DOHH2 (cell line): ENCODE data around the gene PLPPR1.

Experiments used
- H3F3A ChIP-seq: fragments of 200-600 bp; sonication (generic), shearing (Covaris generic); 2 replicates; pipeline ENCODE4 v1.6.0; 2016; ENCODE audit warnings: antibody characterized with exemption, mild to moderate bottlenecking; ENCODE audit not compliant: control insufficient read depth, insufficient read depth
- H3K27ac ChIP-seq: fragments of 200-600 bp; sonication (generic); 2 replicates; pipeline ENCODE4 v1.5.1; 2014; ENCODE audit warnings: low read depth, mild to moderate bottlenecking, low read length, moderate library complexity
- H3K27me3 ChIP-seq: fragments of 200-600 bp; sonication (generic); 2 replicates; pipeline ENCODE4 v1.6.1; 2014; ENCODE audit warnings: mild to moderate bottlenecking, low read length, mixed read lengths; ENCODE audit not compliant: control insufficient read depth
- H3K36me3 ChIP-seq: fragments of 200-600 bp; sonication (generic); 2 replicates; pipeline ENCODE4 v1.6.1; 2014; ENCODE audit warnings: mild to moderate bottlenecking, low read length, moderate library complexity, mixed read lengths; ENCODE audit not compliant: control insufficient read depth
- H3K4me1 ChIP-seq: fragments of 200-600 bp; sonication (generic); 2 replicates; pipeline ENCODE4 v1.6.1; 2014; ENCODE audit warnings: mild to moderate bottlenecking, low read length, mixed read lengths; ENCODE audit not compliant: control insufficient read depth
- H3K4me2 ChIP-seq: fragments of 200-600 bp; sonication (generic); 2 replicates; pipeline ENCODE4 v1.6.0; 2014; ENCODE audit warnings: mild to moderate bottlenecking, low read length, moderate library complexity
- H3K4me3 ChIP-seq: fragments of 200-600 bp; sonication (generic); 2 replicates; pipeline ENCODE4 v1.5.1; 2014; ENCODE audit warnings: mild to moderate bottlenecking, low read length, mixed read lengths
- H3K79me2 ChIP-seq: fragments of 200-600 bp; sonication (generic); 2 replicates; pipeline ENCODE4 v1.6.1; 2014; ENCODE audit warnings: mild to moderate bottlenecking, low read length, mixed read lengths; ENCODE audit not compliant: control insufficient read depth
- H3K9me2 ChIP-seq: fragments of 200-600 bp; sonication (generic); replicated peaks from 2 replicates; pipeline ENCODE4 v1.6.1; 2014; ENCODE audit warnings: mild to moderate bottlenecking, low read length, mixed read lengths; ENCODE audit not compliant: control insufficient read depth
- H3K9me3 ChIP-seq: fragments of 200-600 bp; sonication (generic); 2 replicates; pipeline ENCODE4 v1.6.1; 2014; ENCODE audit warnings: antibody characterized with exemption, low read length, mixed read lengths; ENCODE audit not compliant: control insufficient read depth, insufficient read depth
- H4K20me1 ChIP-seq: fragments of 200-600 bp; sonication (generic); 2 replicates; pipeline ENCODE4 v1.6.0; 2014; ENCODE audit warnings: low read depth, mild to moderate bottlenecking, antibody characterized with exemption, low read length, moderate library complexity; ENCODE audit not compliant: control insufficient read depth, insufficient read depth
- CTCF ChIP-seq: fragments of 200-600 bp; sonication (generic); IDR thresholded peaks from one replicate; pipeline ENCODE4 v1.5.1; 2014; ENCODE audit warnings: antibody characterized with exemption, mild to moderate bottlenecking, low read depth, low read length; ENCODE audit not compliant: poor library complexity, severe bottlenecking
- EZH2phosphoT487 ChIP-seq: fragments of 200-600 bp; sonication (generic); IDR thresholded peaks from 2 replicates; pipeline ENCODE4 v1.6.1; 2017; ENCODE audit warnings: borderline replicate concordance, mild to moderate bottlenecking, antibody characterized with exemption, low read length, moderate library complexity, mixed read lengths

Gene PLPPR1

GRCh38 chr9:101264727-101265126 is 236.2 kb downstream of the PLPPR1 start:
- Histone ChIP-seq H3K27me3 (no peaks in the 10 kb centered on the region; the same call in 1 of the 2 replicates), H3K9me3 (no peaks in the 10 kb centered on the region), H3K4me3 (no peak overlapping the region), H3F3A (no peaks in the 10 kb centered on the region), H4K20me1 (no peaks in the 10 kb centered on the region), H3K79me2 (no peaks in the 10 kb centered on the region), H3K36me3 (no peaks in the 10 kb centered on the region), H3K4me2 (no peak overlapping the region), H3K27ac (no peak overlapping the region), H3K4me1 (peaks cover 5% of the 10 kb centered on the region; the same call in 1 of the 2 replicates), H3K9me2 (no peaks in the 10 kb centered on the region)
- TF ChIP-seq EZH2phosphoT487, result no peak
- no peak for TF ChIP-seq CTCF

DNA sequence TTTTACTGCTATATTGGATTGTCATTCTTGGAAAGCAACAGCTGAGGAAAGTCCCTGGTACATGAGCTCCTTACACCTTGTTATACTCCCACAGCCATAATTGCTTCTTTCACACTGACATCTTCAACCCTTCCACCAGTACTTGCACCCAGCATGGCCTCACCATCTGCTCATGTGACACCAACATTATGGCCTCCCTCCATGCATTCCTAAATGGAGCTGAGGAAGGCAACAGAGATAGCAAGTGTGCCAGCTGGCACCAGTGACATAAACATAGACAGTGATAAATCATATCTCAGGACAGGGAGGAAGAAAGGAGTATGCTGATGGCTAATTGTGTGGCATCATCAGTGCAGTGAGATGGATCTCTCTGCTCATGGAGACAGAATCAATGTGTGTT is 236.7 kb downstream of the PLPPR1 start:
- H3K4me3 ChIP-seq, result no peak overlapping the region
- H3K79me2 ChIP-seq, result no peaks in the 10 kb centered on the region
- H3K27ac ChIP-seq, result no peak overlapping the region
- H3K9me2 ChIP-seq, result no peaks in the 10 kb centered on the region
- H3F3A ChIP-seq, result no peaks in the 10 kb centered on the region
- peaks cover 5% of the 10 kb centered on the region; the same call in 1 of the 2 replicates for H3K4me1 ChIP-seq
- H3K27me3 ChIP-seq, result no peaks in the 10 kb centered on the region; the same call in 1 of the 2 replicates
- H3K4me2 ChIP-seq, result no peak overlapping the region
- H4K20me1 ChIP-seq, result no peaks in the 10 kb centered on the region
- TF ChIP-seq EZH2phosphoT487 (no peak), CTCF (no peak)
- H3K9me3 ChIP-seq, result no peaks in the 10 kb centered on the region
- no peaks in the 10 kb centered on the region for H3K36me3 ChIP-seq

GRCh38 chr9:101268426-101268825 is 239.9 kb downstream of the PLPPR1 start:
- no peak overlapping the region for H3K4me3 ChIP-seq
- no peaks in the 10 kb centered on the region for H4K20me1 ChIP-seq
- peaks cover 5% of the 10 kb centered on the region; the same call in 1 of the 2 replicates for H3K4me1 ChIP-seq
- no peak overlapping the region for H3K27ac ChIP-seq
- H3K4me2 ChIP-seq, result no peak overlapping the region
- no peaks in the 10 kb centered on the region for H3K9me3 ChIP-seq
- TF ChIP-seq EZH2phosphoT487 (no peak), CTCF (no peak)
- H3F3A ChIP-seq, result no peaks in the 10 kb centered on the region
- H3K27me3 ChIP-seq, result no peaks in the 10 kb centered on the region
- H3K79me2 ChIP-seq, result no peaks in the 10 kb centered on the region
- no peaks in the 10 kb centered on the region for H3K36me3 ChIP-seq
- H3K9me2 ChIP-seq, result no peaks in the 10 kb centered on the region
